Thyroid gland (tissue), 4 donors: ENCODE results near the gene EPS15.

Experiments used
- POLR2A ChIP-seq, 2 donors: fragments of 450-650 bp; IDR thresholded peaks; one replicate each; pipeline ENCODE4 v1.6.1; 2017; ENCODE audit warnings: antibody characterized with exemption in 2 of 2, mild to moderate bottlenecking in 2 of 2, moderate library complexity in 1 of 2
- TF ChIP-seq, protein P1 (sequence below), 6 experiments: fragments of 200-600 bp in 3 of 6; fragments of 450-650 bp in 3 of 6; sonication (generic) in 3 of 6; IDR thresholded peaks; one replicate each; pipeline ENCODE4 v1.5.1; 2016 to 2019; ENCODE audit warnings: antibody characterized with exemption in 6 of 6, mild to moderate bottlenecking in 2 of 6, inconsistent platforms in 1 of 6, moderate library complexity in 1 of 6

DNA sequence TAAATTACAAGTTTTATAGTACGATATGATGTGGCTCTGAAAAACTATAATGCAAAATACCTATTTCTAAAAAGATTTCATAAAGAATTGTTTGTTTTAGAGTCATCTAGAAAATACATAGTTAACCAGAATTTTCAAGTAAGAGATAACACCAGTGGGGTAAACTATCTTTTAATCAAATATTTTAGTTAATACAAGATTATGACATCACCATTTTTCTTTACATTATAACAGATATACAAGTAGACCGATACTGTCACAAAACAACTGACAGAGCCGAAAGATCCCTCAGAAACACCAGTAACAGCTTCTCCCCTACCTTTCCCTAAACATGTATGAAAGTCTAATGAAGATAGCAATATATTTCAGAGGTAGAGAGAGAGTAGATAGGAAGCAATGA lies 54.2 kb downstream of the EPS15 start:
- TF ChIP-seq POLR2A (IDR thresholded peaks at IDR 0.05) = no peak
- TF ChIP-seq, protein P1, sequence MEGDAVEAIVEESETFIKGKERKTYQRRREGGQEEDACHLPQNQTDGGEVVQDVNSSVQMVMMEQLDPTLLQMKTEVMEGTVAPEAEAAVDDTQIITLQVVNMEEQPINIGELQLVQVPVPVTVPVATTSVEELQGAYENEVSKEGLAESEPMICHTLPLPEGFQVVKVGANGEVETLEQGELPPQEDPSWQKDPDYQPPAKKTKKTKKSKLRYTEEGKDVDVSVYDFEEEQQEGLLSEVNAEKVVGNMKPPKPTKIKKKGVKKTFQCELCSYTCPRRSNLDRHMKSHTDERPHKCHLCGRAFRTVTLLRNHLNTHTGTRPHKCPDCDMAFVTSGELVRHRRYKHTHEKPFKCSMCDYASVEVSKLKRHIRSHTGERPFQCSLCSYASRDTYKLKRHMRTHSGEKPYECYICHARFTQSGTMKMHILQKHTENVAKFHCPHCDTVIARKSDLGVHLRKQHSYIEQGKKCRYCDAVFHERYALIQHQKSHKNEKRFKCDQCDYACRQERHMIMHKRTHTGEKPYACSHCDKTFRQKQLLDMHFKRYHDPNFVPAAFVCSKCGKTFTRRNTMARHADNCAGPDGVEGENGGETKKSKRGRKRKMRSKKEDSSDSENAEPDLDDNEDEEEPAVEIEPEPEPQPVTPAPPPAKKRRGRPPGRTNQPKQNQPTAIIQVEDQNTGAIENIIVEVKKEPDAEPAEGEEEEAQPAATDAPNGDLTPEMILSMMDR (IDR thresholded peaks at IDR 0.05) = no peak
